Ovary (tissue), 3 donors: Measurements from ENCODE around the gene ARHGEF39.

Experiments
- CTCF ChIP-seq, 3 donors: fragments of 450-650 bp in 2 of 3; fragments of 200-600 bp in 1 of 3; IDR thresholded peaks; one replicate each; pipeline versions ENCODE4 v1.5.1 to v1.8.0; 2016 to 2022; ENCODE audit warnings: antibody characterized with exemption in 3 of 3, mild to moderate bottlenecking in 1 of 3
- EP300 ChIP-seq: sonication (generic); formaldehyde crosslinking; IDR thresholded peaks from one replicate; pipeline ENCODE4 v1.6.1; 2017; ENCODE audit warnings: antibody characterized with exemption
- POLR2A ChIP-seq: fragments of 450-650 bp; IDR thresholded peaks from one replicate; pipeline ENCODE4 v1.6.1; 2017; ENCODE audit warnings: antibody characterized with exemption, mild to moderate bottlenecking, moderate library complexity
- donor health status: DM: no; HTN: no; CAD: no.

- TF ChIP-seq CTCF (IDR thresholded peaks at IDR 0.05) (no peak), POLR2A (no peak), EP300 (no peak)
Measured at GRCh38 chr9:35679766-35680330, 14.9 kb upstream of the ARHGEF39 start.
